HG03521 (cell line): Measurements from ENCODE around the gene EME1.
"Not testable (repeated sequence)": the region's sequence is repeated elsewhere in the genome, so short reads cannot be mapped to it uniquely, and the experiment has no call there.

Experiments
- ATAC-seq: cut with Tn5 transposase; IDR thresholded peaks from one replicate; pipeline ENCODE4 v1.9.1; 2021; ENCODE audit warnings: mild to moderate bottlenecking, moderate library complexity; ENCODE audit not compliant: unreplicated experiment

Gene EME1

GRCh38 chr17:50423553-50424159 is 50.6 kb downstream of the EME1 start:
- ATAC-seq, result no peak

DNA sequence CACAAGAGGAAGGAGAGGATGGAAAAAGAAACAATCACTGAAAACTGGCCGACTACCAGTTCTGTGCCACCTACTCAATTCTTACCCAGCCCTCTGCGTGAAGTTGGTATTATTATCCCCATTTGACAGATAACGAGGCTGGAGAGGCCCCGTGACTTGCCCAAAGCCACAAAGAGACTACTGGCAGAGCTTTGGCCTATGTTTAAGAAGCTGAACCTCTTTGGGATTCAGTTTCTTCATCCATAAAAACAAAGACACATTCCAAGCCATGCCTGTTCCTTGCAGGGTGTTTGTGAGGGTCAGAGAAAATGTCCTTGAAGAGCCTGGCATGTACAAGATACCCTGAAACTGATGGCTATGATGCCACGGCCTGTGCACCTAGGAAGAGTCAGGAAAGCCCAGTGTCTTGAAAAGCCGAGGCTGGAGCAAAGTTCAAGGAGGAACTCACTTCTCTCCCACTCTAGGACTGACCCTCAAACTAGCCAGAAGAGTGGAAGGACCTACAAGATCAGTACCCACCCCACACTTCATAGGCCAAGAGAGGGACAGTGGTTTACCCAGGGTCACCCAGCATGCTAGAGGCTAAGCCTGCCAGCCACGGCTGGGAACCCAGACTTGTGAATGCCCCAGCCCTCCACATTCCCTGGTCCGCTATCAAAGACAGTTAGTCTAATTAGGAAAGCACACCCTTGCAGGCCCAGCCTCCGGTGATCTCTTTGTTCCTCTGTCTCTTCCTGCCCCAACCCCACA is 51.4 kb downstream of the EME1 start:
- ATAC-seq, result no peak

DNA sequence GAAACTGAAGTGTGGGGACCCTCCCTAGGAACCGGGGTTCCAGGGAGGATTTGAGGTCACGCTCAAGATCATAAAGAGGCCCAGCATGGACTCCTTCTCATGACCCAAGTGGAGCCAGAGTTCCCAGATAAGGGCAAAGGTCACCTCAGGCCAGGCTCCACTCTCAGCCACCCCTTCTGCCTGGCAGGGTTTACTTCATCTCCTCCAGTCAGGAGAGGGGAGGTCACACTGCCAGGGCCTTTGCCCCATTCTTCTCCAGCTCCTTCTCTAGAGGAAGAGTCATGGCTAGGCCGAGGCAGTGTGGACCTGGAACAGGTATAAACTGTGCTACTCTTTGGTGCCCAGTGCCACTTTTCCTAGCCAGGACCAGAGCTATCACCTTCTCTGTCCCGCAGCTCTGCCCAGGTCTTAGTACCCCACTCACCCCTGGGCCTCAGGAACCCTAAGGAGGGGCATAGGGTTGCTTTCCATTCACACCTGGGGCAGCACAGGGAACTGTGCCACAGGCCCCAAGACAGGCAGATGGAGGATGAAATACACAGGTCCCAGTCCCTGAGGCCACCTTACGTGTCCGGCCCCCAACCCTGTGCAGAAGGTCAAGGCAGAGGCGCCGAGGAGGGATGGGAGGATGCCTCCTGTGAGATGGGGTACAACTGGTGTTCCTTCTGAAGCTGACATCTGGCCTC is 52.1 kb downstream of the EME1 start:
- ATAC-seq, result no peak

- ATAC-seq, result peak; percentile 64
Measured at GRCh38 chr17:50425682-50426471, 52.8 kb downstream of the EME1 start, which contains the start of gene ACSF2. Gene ACSF2, plus strand, starts transcription at chr17:50426218. Its CDS starts 44 bp downstream, at chr17:50426262.

DNA sequence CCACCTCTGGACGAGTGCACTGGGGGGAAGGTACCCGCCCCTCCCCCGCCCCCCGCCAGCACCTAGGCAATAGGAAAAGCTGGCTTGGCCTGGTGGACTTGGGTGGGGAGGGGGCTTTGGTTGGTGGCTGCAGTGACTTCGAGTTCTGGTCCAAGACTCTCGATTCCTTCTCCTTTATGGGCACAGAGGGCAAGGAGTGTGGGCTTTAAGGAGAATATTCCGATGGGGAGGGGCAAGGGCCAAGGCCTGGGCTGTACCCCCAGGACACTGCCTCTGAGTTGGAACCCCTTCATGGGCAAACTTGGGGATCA is 53.4 kb downstream of the EME1 start:
- ATAC-seq, result no peak

DNA sequence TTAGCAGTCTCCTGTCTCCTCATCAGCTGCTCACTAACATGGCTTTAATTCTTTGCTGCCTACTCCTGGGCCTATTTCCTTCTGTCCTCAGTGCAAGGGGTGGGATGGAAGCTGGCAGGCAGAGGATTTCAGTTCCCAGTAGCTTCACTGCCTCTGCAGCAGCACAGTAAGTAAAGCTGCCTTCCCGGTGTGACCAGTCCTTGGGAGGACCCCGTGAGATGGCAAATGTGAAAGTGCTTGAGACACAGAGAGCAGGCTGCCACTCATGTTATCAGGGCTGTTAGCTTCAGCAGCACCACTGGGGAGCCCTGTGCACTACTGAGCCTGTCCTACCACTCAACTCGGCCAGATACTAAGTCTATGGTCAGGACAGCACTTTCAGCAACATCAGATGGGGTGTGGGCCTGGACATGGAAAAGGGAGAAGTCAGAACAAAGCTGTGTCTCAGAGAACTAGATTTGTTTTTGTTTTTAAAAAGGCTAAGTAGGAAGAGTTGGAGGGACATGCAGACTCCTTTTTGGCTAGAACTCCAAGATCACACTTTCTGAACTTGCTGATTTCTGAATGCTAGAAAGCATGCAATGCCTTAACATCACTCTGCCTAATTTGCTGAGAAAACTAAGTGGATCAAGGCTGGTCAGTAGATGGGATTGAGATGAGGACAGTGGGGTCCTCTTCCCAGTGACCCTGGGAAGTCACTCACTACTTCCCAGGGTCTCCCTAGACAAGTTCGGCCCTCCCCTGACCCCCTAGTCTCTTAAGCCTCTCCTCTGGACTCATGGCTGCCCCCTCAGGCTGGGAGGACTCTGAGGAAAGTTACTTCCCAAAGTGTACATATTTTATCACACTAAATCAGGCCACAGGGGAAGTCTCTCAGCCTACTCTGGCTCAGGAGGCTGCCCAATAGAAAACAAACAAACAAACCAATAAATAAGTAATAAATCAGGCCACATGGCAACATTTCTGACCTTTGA is 54.1 kb downstream of the EME1 start:
- no peak for ATAC-seq

GRCh38 chr17:50428126-50428525 is 55.1 kb downstream of the EME1 start:
- not testable (repeated sequence) for ATAC-seq

GRCh38 chr17:50428831-50429424 is 55.9 kb downstream of the EME1 start:
- ATAC-seq, result no peak

GRCh38 chr17:50429793-50430192 is 56.8 kb downstream of the EME1 start:
- ATAC-seq, result no peak
